GM20431 (cell line): ENCODE measurements around the gene CMAS.

ENCODE experiments used
- in situ Hi-C: fragments of 300-500 bp; cut with MseI, MboI; formaldehyde crosslinking; loops from one replicate; pipeline ENCODE4 v1.15.0; 2020; ENCODE audit warnings: low sequenced_read_pairs; ENCODE audit not compliant: unreplicated experiment

The CMAS gene

GRCh38 chr12:22046090-22046967 lies at the start of gene CMAS:
CMAS (plus strand) TSS chr12:22046218; CDS start chr12:22046304, 86 bp downstream.
- in situ Hi-C loops = no loop called here

GRCh38 chr12:21998295-21998694 lies 47.7 kb upstream of the CMAS start:
- in situ Hi-C loops = no loop called here

- in situ Hi-C loops = no loop called here
Observed at GRCh38 chr12:21998782-21999181, 47.2 kb upstream of the CMAS start.

- in situ Hi-C loops = loop anchor here (25.0 kb wide), 1 partner anchor 290 kb away; no protein-coding TSS in a partner anchor
Observed at GRCh38 chr12:22002430-22002829, 43.6 kb upstream of the CMAS start.

GRCh38 chr12:22007794-22008193 lies 38.2 kb upstream of the CMAS start:
- in situ Hi-C loops = loop anchor here (25.0 kb wide), 1 partner anchor 295 kb away; no protein-coding TSS in a partner anchor

GRCh38 chr12:22008196-22008595 lies 37.8 kb upstream of the CMAS start:
- in situ Hi-C loops = loop anchor here (25.0 kb wide), 1 partner anchor 296 kb away; no protein-coding TSS in a partner anchor

- in situ Hi-C loops = loop anchor here (25.0 kb wide), 1 partner anchor 302 kb away; no protein-coding TSS in a partner anchor
Observed at GRCh38 chr12:22014041-22014782, 31.8 kb upstream of the CMAS start.

- in situ Hi-C loops = loop anchor here (25.0 kb wide), 1 partner anchor 302 kb away; no protein-coding TSS in a partner anchor
Observed at GRCh38 chr12:22014783-22015144, 31.3 kb upstream of the CMAS start.

- in situ Hi-C loops = loop anchor here (25.0 kb wide), 1 partner anchor 305 kb away; no protein-coding TSS in a partner anchor
Observed at GRCh38 chr12:22016982-22017381, 29.0 kb upstream of the CMAS start.

GRCh38 chr12:22018860-22019259 lies 27.2 kb upstream of the CMAS start:
- in situ Hi-C loops = loop anchor here (25.0 kb wide), 1 partner anchor 307 kb away; no protein-coding TSS in a partner anchor

GRCh38 chr12:22023489-22023888 lies 22.5 kb upstream of the CMAS start:
- in situ Hi-C loops = loop anchor here (25.0 kb wide), 1 partner anchor 311 kb away; no protein-coding TSS in a partner anchor

- in situ Hi-C loops = no loop called here
Observed at GRCh38 chr12:22029491-22029890, 16.5 kb upstream of the CMAS start.

- in situ Hi-C loops = no loop called here
Observed at GRCh38 chr12:22029991-22030390, 16.0 kb upstream of the CMAS start.

GRCh38 chr12:22032732-22033131 lies 13.3 kb upstream of the CMAS start:
- in situ Hi-C loops = no loop called here

GRCh38 chr12:22034709-22035506 lies 11.1 kb upstream of the CMAS start:
- in situ Hi-C loops = no loop called here

- in situ Hi-C loops = no loop called here
Observed at GRCh38 chr12:22037947-22038346, 8.1 kb upstream of the CMAS start.

GRCh38 chr12:22038734-22039133 lies 7.3 kb upstream of the CMAS start:
- in situ Hi-C loops = no loop called here

GRCh38 chr12:22039361-22039760 lies 6.7 kb upstream of the CMAS start:
- in situ Hi-C loops = no loop called here

GRCh38 chr12:22042976-22043669 lies 2.9 kb upstream of the CMAS start:
- in situ Hi-C loops = no loop called here
